Fibroblast of lung (primary cell): ENCODE results near the gene ENG.

Experiments used
- CTCF ChIP-seq, 2 donors: IDR thresholded peaks in 1 of 2; conservative IDR thresholded peaks in 1 of 2; 1 replicate in 1 of 2; 2 replicates in 1 of 2; pipeline ENCODE4 v1.5.1; 2011 to 2012; ENCODE audit warnings: low read length in 2 of 2, control low read depth in 1 of 2, inconsistent platforms in 1 of 2, low read depth in 1 of 2, mild to moderate bottlenecking in 1 of 2
- EZH2 ChIP-seq: IDR thresholded peaks from 2 replicates; pipeline ENCODE4 v1.5.1; 2012; ENCODE audit warnings: low read length, control low read depth, mild to moderate bottlenecking; ENCODE audit errors: missing control alignments

DNA sequence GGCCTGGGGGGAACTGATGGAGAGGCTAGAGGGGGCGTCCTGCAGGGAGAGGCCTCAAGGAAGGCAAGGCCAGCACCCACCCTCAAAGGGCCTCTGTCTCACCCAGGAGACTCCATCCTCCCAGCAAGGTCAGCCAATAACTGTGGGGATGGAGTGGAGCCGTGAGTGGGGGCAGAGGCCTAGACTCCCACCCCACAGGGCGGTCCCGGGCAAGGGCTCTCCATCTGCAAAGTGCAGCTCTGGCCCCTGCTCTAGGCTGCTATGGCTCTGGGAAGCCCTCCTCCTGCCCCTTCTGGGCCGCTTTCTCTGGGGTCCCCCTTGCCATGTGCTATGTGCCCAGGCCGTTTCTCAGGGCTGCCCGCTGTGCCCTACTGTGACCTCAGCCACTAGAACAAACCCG, 37.7 kb downstream of the ENG start:
- TF ChIP-seq CTCF (conservative IDR thresholded peaks at IDR 0.05 in 1 of 2, IDR thresholded peaks at IDR 0.05 in 1 of 2; ENCODE audit: low read depth in 1 of 2, low read length in 2 of 2) (no peak), EZH2 (no peak)
